Measurements from ENCODE around the gene PDPK1.
A peak's percentile ranks its signal among the peaks of the same experiment; 100 is the strongest.
"Not testable (repeated sequence)": the region's sequence is repeated elsewhere in the genome, so short reads cannot be mapped to it uniquely, and the experiment has no call there.

Gene PDPK1

GRCh38 chr16:2535625-2536013, 2.2 kb upstream of the PDPK1 start:
- peak; percentile 62 for DNase-seq (ENCODE audit: low read depth)
- H3K4me3 ChIP-seq (ENCODE audit: low read depth, low read length) = no peak overlapping the region
- TF ChIP-seq CTCF (IDR thresholded peaks at IDR 0.05; ENCODE audit: low read depth, low read length, missing control alignments) = no peak
- in situ Hi-C loops (cut with HindIII; ENCODE audit: low sequenced_read_pairs) = no loop called here

GRCh38 chr16:2539192-2539844, 1.5 kb downstream of the PDPK1 start:
- DNase-seq (ENCODE audit: low read depth); in situ Hi-C loops (cut with HindIII; ENCODE audit: low sequenced_read_pairs): not testable (repeated sequence)
- H3K4me3 ChIP-seq (ENCODE audit: low read depth, low read length) = peak overlapping the region; percentile 5

- peak; percentile 49 for TF ChIP-seq CTCF (IDR thresholded peaks at IDR 0.05; ENCODE audit: low read depth, low read length, missing control alignments)
- in situ Hi-C loops (cut with HindIII; ENCODE audit: low sequenced_read_pairs); DNase-seq (ENCODE audit: low read depth); H3K4me3 ChIP-seq (ENCODE audit: low read depth, low read length): not testable (repeated sequence)
Measured at GRCh38 chr16:2539845-2540458, 2.1 kb downstream of the PDPK1 start.

GRCh38 chr16:2540912-2541311, 3.1 kb downstream of the PDPK1 start:
- H3K4me3 ChIP-seq (ENCODE audit: low read depth, low read length); in situ Hi-C loops (cut with HindIII; ENCODE audit: low sequenced_read_pairs); DNase-seq (ENCODE audit: low read depth): not testable (repeated sequence)

GRCh38 chr16:2541409-2541808, 3.6 kb downstream of the PDPK1 start:
- in situ Hi-C loops (cut with HindIII; ENCODE audit: low sequenced_read_pairs); H3K4me3 ChIP-seq (ENCODE audit: low read depth, low read length); DNase-seq (ENCODE audit: low read depth): not testable (repeated sequence)

- H3K4me3 ChIP-seq (ENCODE audit: low read depth, low read length); DNase-seq (ENCODE audit: low read depth); in situ Hi-C loops (cut with HindIII; ENCODE audit: low sequenced_read_pairs): not testable (repeated sequence)
Measured at GRCh38 chr16:2543771-2544170, 6.0 kb downstream of the PDPK1 start.

- DNase-seq (ENCODE audit: low read depth); H3K4me3 ChIP-seq (ENCODE audit: low read depth, low read length); in situ Hi-C loops (cut with HindIII; ENCODE audit: low sequenced_read_pairs): not testable (repeated sequence)
Measured at GRCh38 chr16:2550283-2550878, 12.6 kb downstream of the PDPK1 start.

GRCh38 chr16:2551420-2551889, 13.6 kb downstream of the PDPK1 start:
- in situ Hi-C loops (cut with HindIII; ENCODE audit: low sequenced_read_pairs); DNase-seq (ENCODE audit: low read depth); H3K4me3 ChIP-seq (ENCODE audit: low read depth, low read length): not testable (repeated sequence)

GRCh38 chr16:2554709-2555425, 17.0 kb downstream of the PDPK1 start:
- DNase-seq (ENCODE audit: low read depth); in situ Hi-C loops (cut with HindIII; ENCODE audit: low sequenced_read_pairs); H3K4me3 ChIP-seq (ENCODE audit: low read depth, low read length): not testable (repeated sequence)

GRCh38 chr16:2557150-2557549, 19.3 kb downstream of the PDPK1 start:
- DNase-seq (ENCODE audit: low read depth); in situ Hi-C loops (cut with HindIII; ENCODE audit: low sequenced_read_pairs); H3K4me3 ChIP-seq (ENCODE audit: low read depth, low read length): not testable (repeated sequence)

- H3K4me3 ChIP-seq (ENCODE audit: low read depth, low read length); DNase-seq (ENCODE audit: low read depth); in situ Hi-C loops (cut with HindIII; ENCODE audit: low sequenced_read_pairs): not testable (repeated sequence)
Measured at GRCh38 chr16:2560131-2560797, 22.4 kb downstream of the PDPK1 start.

Data from astrocyte of the cerebellum (primary cell).